ENCODE results near the gene HNF1B.
A peak's percentile ranks its signal among the peaks of the same experiment; 100 is the strongest.

GRCh38 chr17:37770631-37771518 lies 26.0 kb upstream of the HNF1B start:
- TF ChIP-seq CTCF (IDR thresholded peaks at IDR 0.05; ENCODE audit: low read length) = peak; percentile 69
- no peak for TF ChIP-seq EZH2 (optimal IDR thresholded peaks at IDR 0.05; ENCODE audit: low read depth, low read length)
